Right renal cortex interstitium (tissue), 3 donors: Measurements from ENCODE around the gene USPL1. TPM values are rescaled to one million over a fixed set of nuclear protein-coding genes. Genes with fewer than 3 reads are reported as not detected.
"Not testable (repeated sequence)": the region's sequence is repeated elsewhere in the genome, so short reads cannot be mapped to it uniquely, and the experiment has no call there.

Experiments
- DNase-seq, 3 donors: peaks; one replicate each; pipeline ENCODE4 v3.0.0-alpha.2; 2013; ENCODE audit warnings: low read depth in 3 of 3, low spot score in 2 of 3
- polyA plus RNA-seq, 3 donors: library from polyadenylated mRNA; unstranded; fragments of 120-200 nt; gene quantifications; one replicate each; pipeline ENCODE4 v1.2.1, GENCODE V29; 2013; ENCODE audit not compliant: insufficient read length in 3 of 3

The USPL1 gene
- polyA plus RNA-seq, result 10 to 100 TPM; 23.1 to 28.2 (median 24.7) TPM

DNA sequence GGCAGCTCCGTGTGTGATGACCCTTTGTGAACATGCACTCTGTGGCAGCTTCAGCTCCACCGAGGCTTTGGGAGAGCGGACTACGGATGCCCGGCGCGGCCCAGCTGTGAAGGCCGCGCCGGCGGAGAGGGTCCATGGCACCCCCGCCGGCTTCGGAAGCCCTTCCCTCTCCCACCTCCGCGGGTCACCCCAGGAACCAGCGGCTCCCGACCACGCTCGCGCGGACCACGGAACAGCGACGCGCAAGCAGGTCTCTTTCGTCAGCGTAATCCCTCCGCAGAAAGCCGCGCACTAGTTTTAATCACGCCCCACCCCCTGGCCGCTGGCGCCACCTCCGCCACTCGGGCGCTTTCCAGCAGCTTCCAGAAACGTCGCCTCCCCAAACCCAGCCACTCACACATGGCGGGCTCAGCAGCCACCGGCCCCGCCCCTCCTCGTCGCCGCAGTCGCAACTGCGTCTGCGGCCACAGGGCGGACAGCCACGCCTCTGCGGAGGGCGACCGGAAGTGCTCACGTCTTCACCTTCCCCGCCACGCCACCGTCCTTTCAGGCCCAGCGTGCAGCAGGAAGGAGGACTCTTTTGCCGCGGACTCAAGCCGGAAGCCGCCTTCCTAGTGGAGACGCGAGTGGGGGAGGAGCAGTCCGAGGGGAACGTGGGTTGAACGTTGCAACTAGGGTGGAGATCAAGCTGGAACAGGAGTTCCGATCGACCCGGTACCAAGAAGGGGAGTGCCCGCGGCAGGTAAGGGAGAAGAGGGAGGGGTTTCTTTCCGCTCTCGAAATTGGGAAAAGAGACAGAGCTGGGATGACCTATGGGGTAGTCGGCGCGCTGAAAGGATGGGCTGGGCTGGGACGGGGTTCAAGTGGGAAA lies at the start of gene USPL1:
Gene USPL1 (plus strand): TSS at position 606 of the 871 bp plus-strand sequence. CDS start 3,221 bp downstream, outside the sequence.
- peak; percentile 92 to 95 (median 92) for DNase-seq

DNA sequence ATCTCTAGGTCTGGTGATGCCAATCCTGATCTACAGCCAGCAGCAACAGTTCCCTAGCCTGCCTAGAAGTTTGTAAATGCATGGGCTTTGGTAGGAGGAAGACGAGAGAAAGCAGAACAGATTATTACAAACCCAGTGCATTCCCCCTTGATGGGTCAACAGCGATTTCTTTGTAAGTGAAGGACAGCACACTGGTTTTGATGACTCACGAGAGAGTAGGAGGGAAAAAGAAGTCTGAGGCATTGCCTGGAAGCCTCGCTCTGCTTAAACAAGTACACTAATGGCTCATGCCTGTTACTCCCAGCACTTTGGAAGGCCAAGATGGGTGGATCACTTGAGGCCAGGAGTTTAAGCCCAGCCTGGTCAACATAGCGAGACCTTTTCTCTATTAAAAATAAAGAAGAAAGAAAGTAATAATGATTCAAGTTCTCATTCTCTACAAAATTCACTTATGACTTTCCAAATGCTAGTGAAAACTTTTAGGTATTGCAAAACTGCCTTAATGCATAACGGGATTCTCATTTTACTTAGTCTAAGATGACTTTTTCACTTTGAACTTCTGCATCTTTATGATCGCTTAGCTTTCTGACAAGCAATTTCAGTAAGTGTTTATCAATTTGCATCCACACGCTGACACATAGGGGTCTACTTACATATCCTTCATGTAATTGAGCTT lies 47.7 kb upstream of the USPL1 start:
- DNase-seq, result no peak

DNA sequence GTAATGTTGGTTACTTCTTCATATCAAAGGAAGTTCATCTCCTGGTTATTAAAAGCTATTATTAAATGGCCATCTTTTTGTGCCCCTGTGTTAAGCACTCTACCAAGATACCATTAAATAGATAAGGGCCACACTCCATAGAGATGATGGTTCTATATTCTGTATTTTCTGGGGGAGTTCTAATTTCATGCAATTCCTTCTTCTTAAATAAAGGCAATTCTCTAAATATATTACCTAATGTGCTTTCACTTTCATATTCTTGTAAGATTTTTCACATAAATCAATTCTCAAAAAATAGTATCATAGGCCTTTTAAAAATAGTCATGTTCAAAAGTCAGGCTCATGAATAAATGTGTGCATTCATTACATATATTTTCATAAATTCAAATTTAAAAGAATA lies 47.0 kb upstream of the USPL1 start:
- no peak for DNase-seq

DNA sequence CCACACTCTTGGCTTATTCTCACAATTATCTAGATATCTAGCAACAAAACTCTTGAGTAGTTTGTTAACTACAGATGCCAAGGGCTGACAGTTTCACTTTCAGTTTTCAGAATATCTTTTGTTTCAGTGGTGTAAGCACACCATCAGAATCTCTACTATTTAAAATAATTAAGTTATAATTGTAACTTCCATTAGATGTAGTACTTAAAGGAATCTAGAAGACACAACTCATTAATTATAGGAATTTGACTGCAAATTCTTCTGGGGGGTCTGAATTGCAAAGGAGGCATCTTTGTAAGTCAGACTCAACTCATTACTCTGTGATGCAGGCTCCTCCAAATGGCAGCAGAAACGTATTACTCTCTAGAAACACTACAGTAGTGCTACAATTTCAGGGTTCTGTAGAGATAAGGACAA lies 44.9 kb upstream of the USPL1 start:
- peak; percentile 27 to 39 (median 29) for DNase-seq

DNA sequence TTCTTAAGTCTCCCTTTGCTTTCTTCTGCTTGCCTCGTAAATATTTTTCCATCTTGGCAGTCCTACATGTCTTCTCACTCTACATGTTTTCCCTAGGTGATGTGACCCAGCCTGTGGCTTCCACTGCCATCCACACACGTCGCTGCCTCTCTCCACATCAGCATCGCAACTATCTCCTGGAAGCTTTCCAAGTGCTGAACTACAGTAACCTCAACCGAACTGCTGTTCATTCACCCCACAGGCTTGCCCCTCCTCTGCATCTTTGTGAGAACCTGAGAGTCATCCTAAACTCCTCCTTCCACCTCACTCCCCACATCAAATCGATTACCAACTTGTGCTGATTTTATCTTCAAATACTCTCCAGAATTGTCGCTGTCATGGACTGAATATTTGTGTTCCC lies 41.2 kb upstream of the USPL1 start:
- no peak for DNase-seq

DNA sequence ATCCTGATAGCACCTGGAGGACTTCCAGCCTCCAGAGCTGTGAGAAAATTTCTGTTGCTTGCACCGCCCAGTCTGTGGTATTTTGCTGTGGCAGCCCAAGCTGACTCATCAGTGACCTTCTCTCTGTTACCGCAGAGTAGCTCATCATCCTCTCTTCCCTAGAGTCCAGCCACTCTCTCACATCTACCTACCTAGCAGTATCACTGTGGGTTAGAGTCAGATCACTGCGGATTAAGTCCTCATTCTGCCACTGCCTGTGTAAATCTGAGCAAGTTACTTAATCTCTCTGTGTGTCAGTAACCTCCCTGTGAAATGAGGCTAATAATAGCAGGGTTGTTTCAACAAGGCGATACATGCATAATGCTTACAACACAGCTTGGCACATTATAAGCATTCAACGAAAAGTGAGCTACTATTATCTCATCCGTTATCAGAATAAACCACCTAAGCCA lies 40.3 kb upstream of the USPL1 start:
- no peak for DNase-seq

DNA sequence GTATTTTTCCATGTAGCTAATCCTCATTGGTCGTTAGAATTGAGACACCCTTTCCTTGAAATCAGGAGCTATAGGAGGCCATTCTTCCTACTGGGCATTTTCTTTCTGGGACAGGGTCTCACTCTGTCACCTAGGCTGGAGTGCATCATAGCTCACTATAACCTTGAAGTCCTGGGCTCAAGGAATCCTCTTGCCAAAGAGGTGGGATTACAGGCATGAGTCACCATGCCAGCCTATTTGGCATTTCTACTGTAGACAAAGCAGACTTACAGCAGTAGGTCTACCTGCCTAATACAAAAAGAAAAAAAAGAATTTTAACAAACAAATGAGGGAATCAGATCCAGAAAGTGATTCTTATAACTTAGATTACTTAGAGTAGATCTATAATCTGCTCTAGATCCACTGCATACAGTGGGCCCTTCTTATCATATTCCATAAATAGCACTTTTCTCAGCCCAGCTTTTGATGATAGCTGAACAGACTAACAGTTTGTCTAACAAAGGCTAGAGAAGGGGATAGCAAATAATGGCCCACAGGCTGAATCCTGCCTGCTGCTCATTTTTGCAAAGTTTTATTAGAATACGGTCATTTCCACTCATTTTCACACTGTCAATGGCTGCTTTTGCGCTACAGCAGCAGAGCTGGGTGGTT lies 36.7 kb upstream of the USPL1 start:
- DNase-seq, result no peak

DNA sequence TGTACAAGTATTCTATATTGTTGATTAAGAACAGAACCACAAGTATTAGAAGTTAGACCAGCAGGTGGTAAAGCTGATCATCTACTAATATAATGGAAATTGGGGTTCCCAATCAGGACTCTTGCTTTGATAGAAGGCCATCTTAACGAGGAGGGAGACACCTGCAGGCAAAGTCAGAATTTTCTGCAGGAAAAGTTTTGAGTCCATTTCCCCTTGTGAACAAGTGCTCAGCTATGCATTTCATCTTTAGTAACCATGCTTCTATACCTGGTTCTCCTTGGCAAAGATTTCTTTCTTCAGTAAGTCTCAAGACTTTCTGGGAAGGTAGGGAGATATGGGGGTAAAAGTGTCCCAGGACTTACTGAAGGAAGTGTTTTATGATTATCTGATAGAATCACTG lies 36.1 kb upstream of the USPL1 start:
- DNase-seq, result no peak

DNA sequence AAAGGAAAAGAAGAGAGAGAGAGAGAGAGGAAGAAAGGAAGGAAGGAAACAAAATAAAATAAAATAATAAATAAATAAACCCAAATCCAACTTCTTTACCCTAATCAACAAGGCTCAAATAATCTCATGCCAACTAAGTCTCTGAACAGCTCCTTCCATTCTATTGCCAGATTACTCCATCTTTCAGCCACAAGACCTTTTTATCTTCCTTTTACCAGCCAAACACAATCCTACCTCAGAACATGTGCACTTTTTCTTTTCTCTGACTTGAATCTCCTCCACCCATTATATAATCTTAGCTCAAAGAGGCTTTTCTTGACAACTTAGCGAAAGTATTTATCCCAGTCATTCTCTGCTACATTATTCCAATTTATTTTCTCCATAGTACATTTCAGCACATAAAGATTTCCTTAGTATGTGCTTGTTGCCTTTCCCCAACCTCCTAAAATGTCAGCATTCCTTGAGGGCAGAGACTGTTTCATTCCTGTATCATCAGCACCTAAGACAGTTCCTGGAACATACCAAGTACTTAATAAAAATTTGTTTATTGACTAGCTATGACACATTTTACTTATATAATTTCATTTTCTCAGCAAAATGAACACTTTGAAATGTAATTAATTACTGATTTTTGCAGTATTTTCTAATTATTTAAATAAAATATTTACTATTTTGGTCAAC lies 33.5 kb upstream of the USPL1 start:
- DNase-seq, result no peak

DNA sequence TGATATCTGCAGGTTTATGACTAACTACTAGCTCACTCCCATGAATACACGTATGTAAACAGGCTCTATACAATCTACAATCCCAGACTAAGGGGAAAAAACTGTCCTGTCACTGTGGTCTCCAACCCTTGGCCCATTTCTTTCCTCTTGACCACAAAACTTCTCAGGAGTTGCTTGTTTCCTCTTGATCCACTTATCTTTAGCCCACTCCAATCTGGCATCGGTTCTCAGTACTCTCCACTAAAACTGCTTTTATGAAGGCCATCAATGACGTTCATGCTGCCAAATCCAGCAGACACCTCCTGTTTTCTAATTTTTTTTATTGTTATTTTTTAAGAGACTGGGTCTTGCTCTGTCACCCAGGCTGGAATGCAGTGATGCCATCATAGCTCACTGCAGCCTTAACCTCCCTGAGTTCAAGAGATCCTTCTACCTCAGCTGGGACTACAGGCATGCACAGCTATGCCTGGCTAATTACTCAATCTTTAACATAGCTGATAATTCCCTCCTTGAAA lies 31.9 kb upstream of the USPL1 start:
- DNase-seq, result no peak

DNA sequence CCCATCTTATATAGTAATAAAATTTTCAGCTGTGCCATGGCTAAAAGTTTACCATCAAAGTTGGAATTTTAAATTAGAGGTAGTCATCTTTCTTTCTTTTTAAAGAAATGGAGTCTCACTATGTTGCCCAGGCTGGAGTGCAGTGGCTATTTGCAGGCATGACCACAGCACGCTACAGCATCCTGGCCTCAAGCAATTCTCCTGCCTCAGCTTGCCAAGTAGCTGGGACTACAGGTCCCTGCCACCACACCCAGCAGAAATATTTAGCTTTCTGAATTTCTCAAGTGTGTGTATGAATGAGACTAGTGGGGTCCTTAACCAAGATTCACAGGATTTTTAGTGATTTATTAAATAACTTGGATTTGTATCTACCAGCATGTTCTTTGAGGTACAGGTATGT lies 30.5 kb upstream of the USPL1 start:
- no peak for DNase-seq

DNA sequence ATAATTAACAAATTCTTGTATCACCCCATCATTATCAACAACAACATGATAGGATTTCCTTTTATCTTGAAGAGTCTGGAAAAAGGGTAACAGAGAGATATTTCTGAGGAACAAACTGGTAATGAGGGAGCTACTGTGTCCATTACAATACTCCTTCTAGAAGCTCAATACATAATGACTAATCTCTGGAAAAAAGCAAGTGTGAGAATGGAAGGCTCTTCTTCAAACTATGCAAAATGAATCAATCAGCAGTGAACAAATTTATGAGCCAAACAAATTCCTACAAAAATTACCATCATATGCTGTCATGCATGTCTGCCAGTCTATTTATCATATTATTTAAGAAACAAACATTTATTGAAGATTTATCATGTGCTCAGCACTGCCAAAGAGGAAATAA lies 30.0 kb upstream of the USPL1 start:
- no peak for DNase-seq

DNA sequence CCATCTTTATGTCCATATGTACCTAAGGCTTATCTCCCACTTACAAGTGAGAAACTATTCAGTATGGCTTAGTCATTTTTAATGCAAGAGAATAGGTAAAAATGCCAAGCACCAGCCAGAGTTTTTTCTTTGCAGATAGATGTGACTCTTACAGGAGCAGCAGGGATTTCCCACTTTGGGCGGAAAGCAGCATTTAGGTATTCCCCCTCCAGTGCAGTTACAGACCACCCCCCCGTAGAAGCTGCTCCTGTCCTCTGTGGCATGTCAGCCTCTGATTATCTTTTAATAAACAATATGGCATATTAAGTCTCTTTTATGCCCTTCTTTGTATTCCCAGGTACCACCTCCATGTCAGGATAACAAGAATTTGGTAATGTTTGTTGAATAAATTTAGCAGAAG lies 24.7 kb upstream of the USPL1 start:
- DNase-seq, result no peak

DNA sequence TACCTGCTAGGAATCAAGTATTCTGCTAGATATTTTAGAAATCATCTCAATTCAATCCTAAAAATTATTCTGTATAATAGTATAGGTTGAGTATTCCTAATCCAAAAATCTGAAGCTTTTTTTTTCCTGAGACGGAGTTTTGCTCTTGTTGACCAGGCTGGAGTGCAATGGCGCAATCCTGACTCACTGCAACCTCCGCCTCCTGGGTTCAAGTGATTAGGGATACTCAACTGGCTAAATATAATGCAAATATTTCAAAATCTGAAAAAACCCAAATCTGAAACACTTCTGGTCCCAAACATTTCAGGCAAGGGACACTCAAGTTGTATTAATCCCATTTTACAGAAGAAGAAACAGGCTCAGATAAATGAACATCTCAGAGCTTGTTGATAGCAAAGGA lies 17.2 kb upstream of the USPL1 start:
- DNase-seq, result no peak

DNA sequence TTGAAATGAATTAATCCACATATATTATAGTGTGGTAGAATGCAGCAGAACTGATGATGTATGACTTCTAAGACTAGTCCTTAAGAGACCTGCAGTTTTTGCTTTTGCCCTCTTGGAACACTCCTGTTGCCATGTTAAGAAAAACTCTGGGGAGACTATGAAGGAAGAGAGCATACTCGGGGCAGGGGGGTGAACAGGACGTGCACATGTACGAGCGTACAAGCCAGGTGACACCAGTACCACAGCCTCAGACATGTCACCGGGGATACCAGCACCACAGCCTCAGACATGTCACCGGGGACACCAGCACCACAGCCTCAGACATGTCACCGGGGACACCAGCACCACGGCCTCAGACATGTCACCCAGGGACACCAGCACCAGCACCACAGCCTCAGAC lies 15.9 kb upstream of the USPL1 start:
- DNase-seq, result no peak

DNA sequence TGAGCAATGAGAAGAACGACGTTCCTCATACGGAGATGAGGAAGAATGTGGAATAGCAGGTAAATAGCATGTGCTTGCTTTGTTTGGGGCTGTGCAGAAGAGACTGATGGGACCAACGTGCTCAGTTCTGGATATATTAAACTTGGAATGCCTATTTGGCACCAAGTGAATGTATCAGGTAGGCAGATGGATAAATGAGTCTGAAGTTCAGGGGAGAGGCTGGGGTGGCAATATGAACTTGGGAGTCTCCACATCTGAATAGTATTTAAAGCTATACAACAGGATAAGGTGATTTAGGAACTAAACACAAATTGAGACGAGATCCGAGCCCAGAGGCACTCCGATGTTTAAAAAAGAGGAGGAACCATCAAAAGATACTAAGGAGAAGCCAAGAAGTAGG lies 12.7 kb upstream of the USPL1 start:
- DNase-seq, result no peak

DNA sequence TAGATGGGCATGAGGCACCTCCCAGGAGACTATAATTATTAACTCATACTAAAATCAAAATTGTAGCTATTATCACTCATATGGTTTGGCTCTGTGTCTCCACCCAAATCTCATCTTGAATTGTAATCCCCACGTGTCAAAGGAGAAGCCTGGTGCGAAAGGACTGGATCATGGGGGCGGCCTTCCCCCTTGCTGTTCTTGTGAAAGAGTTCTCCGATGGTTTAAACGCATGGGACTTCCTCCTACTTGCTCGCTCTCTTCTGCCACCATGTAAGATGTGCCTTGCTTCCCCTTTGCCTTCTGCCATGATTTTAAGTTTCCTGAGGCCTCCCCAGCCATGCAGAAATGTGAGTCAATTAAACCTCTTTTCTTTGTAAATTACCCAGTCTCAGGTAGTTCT lies 10.5 kb upstream of the USPL1 start:
- not testable (repeated sequence) for DNase-seq

DNA sequence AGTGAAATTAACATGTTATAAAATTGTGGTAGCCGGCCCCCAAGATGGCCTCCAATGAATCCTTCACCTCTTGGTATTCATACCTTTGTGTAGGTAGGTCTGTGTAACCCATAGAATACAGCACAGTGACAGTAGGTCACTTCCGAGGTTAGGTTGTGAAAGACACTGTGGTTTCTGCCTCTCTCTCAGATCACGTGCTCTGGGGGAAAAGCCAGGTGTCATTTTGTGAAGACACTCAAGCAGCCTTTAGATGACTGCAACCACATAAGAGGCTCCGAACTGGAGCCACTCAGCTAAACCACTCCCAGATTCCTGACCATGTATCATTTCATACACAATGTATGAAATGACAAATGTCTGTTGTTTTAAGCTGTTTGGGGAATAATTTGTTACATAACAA lies 9.8 kb upstream of the USPL1 start:
- DNase-seq, result no peak

DNA sequence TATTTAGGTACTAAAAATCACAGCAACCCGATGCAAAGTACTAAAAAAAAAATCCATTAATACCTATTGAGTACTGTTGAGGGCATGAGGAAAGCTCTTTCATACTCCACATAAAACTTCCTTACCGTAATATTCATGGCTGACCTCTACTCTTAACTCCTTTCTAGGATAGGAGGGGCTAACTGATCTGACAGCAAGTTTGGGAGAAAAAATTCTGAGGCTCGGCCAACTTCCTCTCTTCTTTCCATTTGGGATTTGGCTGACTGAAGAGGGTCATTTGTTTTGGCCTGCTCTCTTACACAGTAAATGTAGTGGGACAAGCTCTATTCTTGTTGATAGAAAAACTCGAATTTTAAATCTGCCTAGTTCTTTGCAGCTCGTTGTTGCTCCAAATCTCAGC lies 9.4 kb upstream of the USPL1 start:
- peak in 1 of 3 donors; percentile 25 for DNase-seq

DNA sequence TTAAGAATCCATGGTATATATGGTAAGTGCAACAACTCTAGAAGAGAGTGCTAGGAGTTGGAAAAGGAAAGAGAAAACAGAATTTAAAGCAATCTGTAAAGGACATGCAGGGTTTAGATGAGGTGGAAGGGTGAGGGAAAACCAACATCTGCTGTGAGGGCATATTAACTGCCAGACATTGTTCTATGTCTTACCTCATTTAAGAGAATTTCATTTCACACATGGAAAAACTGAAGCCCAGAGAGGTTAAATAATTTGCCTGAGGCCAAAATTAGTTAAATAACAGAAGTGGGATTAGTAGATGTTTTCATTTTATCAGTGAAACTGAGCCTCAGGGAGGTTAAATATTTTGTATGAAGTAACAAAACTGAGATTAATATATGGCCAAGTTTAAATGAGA lies 7.4 kb upstream of the USPL1 start:
- DNase-seq, result no peak

DNA sequence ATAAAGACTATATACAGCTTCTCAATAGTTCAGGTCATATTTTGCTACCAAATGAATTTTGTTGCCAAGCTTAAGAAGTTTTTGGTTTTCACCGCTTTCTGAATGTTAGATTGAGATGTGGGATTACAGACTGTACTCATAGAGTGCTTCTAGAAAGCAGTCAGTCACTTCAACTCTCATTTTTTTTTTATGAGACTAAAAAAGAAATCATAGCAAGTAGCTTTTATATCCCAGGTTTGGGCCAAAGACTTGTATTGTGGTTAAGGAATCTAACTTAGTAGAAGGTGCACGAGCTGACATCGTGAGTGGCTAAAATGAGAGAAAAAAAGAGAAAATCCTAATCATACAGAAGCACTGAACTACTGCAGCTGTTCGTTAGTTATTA lies 2.2 kb upstream of the USPL1 start:
- DNase-seq, result no peak
